ENCODE measurements around the gene UBE2R2.

Gene UBE2R2

GRCh38 chr9:33885948-33886347 is 69.0 kb downstream of the UBE2R2 start:
- no peak for DNase-seq

- DNase-seq: no peak
These were observed 76.9 kb downstream of the UBE2R2 start for GRCh38 chr9:33893861-33894260.

- DNase-seq: no peak
These were observed 77.4 kb downstream of the UBE2R2 start for GRCh38 chr9:33894316-33894715.

- DNase-seq: no peak
These were observed 86.3 kb downstream of the UBE2R2 start for GRCh38 chr9:33903157-33903780.

- DNase-seq: no peak
These were observed 88.2 kb downstream of the UBE2R2 start for GRCh38 chr9:33905137-33905536.

GRCh38 chr9:33906769-33907168 is 89.8 kb downstream of the UBE2R2 start:
- DNase-seq: no peak

- DNase-seq: no peak
These were observed 90.4 kb downstream of the UBE2R2 start for GRCh38 chr9:33907347-33907746.

GRCh38 chr9:33908114-33908513 is 91.2 kb downstream of the UBE2R2 start:
- no peak for DNase-seq

GRCh38 chr9:33908749-33909148 is 91.8 kb downstream of the UBE2R2 start:
- no peak for DNase-seq

GRCh38 chr9:33913541-33913940 is 96.6 kb downstream of the UBE2R2 start:
- DNase-seq: no peak

- no peak for DNase-seq
These were observed 98.1 kb downstream of the UBE2R2 start for GRCh38 chr9:33914887-33915628.

- DNase-seq: no peak
These were observed 100.1 kb downstream of the UBE2R2 start for GRCh38 chr9:33917036-33917435.

GRCh38 chr9:33919276-33919897 is 102.4 kb downstream of the UBE2R2 start:
- no peak for DNase-seq

- peak; percentile 26 for DNase-seq
These were observed 105.3 kb downstream of the UBE2R2 start for GRCh38 chr9:33921967-33922895.

GRCh38 chr9:33923079-33923478 is 106.1 kb downstream of the UBE2R2 start:
- DNase-seq: no peak

GRCh38 chr9:33923998-33924701 is 107.2 kb downstream of the UBE2R2 start:
- DNase-seq: no peak

- no peak for DNase-seq
These were observed 108.2 kb downstream of the UBE2R2 start for GRCh38 chr9:33924978-33925797.

GRCh38 chr9:33926746-33927485 is 110.0 kb downstream of the UBE2R2 start:
- DNase-seq: no peak

- DNase-seq: no peak
These were observed 110.7 kb downstream of the UBE2R2 start for GRCh38 chr9:33927694-33928093.

- no peak for DNase-seq
These were observed 114.4 kb downstream of the UBE2R2 start for GRCh38 chr9:33931326-33931725.

All from stimulated activated CD4-positive, alpha-beta T cell treated with anti-CD3 and anti-CD28 coated beads, Interleukin-4, amount 100 ng/mL, for 1 hour (primary cell).